GM21360 (cell line): ENCODE measurements around the gene NUDC.
"Not testable (repeated sequence)": the region's sequence is repeated elsewhere in the genome, so short reads cannot be mapped to it uniquely, and the experiment has no call there.

Experiments used
- ATAC-seq: cut with Tn5 transposase; IDR thresholded peaks from one replicate; pipeline ENCODE4 v1.9.1; 2021; ENCODE audit warnings: mild to moderate bottlenecking, moderate library complexity; ENCODE audit not compliant: unreplicated experiment

NUDC gene

GRCh38 chr1:26921540-26922430 is at the start of gene NUDC:
TSS of gene NUDC (plus strand) at chr1:26921743. CDS start at chr1:26921849, 106 bp downstream.
- ATAC-seq = peak; percentile 93

DNA sequence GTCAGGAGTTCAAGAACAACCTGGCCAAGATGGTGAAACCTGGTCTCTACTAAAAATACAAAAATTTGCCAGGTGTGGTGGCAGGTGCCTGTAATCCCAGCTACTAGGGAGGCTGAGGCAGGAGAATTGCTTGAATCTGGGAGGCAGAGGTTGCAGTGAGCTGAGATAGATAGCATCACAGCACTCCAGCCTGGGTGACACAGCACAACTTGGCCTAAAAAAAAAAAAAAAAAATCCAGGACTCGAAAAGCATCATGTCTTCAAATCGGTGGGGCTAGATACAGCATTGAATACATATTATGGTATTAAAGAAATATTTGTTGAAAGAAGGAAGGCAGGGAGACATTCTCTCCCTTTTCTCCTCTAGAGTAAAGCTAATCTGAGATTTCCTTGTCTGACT is 48.4 kb upstream of the NUDC start:
- ATAC-seq = not testable (repeated sequence)

GRCh38 chr1:26874896-26875295 is 46.6 kb upstream of the NUDC start:
- no peak for ATAC-seq

GRCh38 chr1:26877326-26877725 is 44.2 kb upstream of the NUDC start:
- no peak for ATAC-seq

DNA sequence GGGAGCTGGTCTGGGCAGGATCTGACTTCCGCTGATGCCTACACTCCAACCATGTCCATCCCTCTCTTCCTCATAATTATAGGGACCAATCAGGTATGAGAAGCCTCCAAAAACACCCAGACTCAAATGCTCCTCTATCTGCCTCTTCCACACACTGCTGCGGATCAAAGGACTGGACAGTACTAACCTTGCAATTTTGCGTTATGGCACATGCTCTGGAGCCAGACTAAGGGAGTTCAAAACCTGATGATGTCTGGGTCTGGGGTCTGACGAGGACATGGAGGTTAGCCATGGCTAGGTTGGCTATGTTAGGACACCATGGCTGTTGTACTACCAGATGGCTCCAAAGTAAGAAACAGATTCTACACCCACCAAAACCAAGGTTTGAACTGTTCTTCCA is 41.8 kb upstream of the NUDC start:
- no peak for ATAC-seq

DNA sequence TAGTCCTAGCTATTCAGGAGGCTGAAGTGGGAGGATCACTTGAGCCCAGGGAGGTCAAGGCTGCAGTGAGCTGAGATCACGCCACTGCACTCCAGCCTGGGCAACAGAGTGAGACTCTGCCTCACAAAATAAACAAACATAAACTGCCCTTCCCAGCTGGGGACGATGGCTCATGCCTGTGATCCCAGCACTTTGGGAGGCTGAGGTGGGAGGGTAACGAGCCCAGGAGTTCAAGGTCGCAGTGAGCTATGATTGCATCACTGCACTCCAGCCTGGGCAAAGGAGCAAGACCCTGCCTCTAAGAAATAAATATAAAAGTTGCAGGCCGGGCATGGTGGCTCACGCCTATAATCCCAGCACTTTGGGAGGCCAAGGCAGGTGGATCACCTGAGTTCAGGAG is 39.9 kb upstream of the NUDC start:
- not testable (repeated sequence) for ATAC-seq

- no peak for ATAC-seq
These were observed 38.7 kb upstream of the NUDC start for GRCh38 chr1:26882696-26883463.

DNA sequence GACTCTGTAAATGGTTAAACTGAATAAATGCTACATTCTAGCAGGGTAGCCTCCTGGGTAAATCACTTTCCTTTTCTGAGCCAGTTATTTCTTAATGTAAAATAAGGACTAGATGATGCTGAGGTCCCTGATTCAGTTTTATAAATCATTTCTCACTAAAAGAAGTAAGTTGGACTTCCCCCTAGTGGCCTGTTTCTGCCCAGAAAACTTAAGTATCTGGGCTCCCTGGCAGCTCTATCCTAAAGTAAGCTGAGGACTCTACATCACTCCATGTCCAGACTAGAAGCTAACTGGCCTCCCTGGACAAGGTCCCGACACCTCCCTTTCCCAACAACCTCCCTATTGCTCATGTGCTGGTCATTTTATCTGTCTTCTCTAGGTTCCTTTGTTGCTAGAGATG is 34.4 kb upstream of the NUDC start:
- no peak for ATAC-seq

- no peak for ATAC-seq
These were observed 33.3 kb upstream of the NUDC start for GRCh38 chr1:26888231-26888630.

DNA sequence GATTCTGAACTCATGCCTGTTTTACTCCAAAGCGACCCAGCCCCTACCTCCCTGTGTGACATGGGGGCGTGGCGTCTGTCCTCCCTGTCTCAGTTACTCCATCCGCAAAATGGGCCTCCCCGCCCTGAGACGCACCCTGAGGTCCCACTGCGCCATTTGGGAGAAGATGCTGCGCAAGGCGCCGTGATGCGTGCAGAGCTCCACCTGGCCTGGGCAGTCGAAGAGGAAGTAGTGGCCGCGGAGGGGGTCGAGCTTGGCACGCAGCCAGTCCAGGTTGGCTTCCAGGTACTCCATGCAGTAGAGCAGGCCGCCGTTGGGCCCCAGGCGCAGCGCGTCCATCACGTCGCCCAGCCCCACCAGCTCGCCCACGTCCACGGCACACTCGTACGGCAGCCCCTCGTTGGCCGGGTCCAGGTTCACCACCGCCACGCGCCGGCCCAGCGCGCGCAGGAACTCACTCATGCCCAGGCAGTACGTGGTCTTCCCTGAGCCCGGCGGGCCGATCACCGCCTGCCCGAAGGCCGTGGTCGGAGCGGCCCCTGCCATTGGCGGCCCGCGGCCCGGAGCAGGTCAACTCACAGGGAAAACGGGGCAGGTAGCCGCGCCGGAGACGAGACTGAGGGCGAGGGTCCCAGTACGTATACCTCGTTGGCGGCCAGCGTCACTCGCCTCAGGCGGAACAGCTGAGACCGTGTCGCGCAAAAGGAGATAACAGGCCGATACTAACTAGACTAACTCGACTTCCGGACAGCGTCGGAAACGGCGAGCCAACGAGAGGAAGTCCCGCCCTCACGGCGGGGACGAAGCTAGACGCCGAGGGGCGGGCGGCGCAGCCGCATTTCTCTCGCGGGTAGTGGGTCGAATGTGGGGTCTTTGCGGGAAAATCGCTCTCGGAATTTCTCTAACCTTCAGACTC is 31.7 kb upstream of the NUDC start, which contains the start of gene GPN2:
GPN2 (minus strand) TSS at position 733 of the 916 bp plus-strand sequence; CDS start at position 546, 187 bp downstream.
- ATAC-seq = peak; percentile 72

GRCh38 chr1:26890467-26890796 is 31.1 kb upstream of the NUDC start:
- ATAC-seq = peak; percentile 31

GRCh38 chr1:26894263-26894662 is 27.3 kb upstream of the NUDC start:
- no peak for ATAC-seq

- ATAC-seq = no peak
These were observed 24.2 kb upstream of the NUDC start for GRCh38 chr1:26897351-26897750.

GRCh38 chr1:26900001-26900814 is 21.3 kb upstream of the NUDC start, which contains the start of gene GPATCH3:
TSS of gene GPATCH3 (minus strand) at chr1:26900467. CDS start at chr1:26900442, 25 bp downstream.
- ATAC-seq = peak; percentile 76

DNA sequence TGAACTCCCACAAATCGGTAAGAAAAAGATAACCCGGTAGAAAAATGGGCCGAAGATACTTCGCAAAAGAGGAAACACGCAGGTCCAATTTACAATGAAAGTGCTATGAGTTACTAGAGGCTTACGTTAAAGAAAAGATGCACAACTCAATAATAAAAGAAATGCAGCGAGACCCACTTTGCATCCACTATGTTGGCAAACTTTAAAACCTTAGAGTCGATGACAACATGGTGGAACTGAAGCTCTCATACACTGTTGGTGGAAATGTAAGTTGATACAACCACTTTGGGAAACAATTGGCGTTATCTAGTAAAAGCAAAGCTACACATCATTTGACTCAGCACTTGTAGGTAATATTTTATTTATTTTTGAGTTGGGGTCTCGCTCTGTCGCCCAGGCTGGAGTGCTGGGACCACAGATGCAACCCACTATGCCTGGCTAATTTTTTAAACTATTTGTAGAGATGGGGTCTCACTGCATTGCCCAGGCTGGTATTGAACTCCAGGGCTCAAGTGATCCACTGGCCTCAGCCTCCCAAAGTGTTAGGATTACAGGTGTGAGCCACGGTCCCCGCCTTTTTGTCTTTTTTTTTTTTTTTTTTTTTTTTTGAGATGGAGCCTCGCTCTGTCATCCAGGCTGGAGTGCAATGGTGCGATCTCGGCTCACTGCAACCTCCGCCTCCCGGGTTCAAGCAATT is 20.6 kb upstream of the NUDC start:
- ATAC-seq = no peak

GRCh38 chr1:26907071-26907917 is 14.2 kb upstream of the NUDC start:
- ATAC-seq = no peak

- no peak for ATAC-seq
These were observed 11.6 kb upstream of the NUDC start for GRCh38 chr1:26909951-26910342.

DNA sequence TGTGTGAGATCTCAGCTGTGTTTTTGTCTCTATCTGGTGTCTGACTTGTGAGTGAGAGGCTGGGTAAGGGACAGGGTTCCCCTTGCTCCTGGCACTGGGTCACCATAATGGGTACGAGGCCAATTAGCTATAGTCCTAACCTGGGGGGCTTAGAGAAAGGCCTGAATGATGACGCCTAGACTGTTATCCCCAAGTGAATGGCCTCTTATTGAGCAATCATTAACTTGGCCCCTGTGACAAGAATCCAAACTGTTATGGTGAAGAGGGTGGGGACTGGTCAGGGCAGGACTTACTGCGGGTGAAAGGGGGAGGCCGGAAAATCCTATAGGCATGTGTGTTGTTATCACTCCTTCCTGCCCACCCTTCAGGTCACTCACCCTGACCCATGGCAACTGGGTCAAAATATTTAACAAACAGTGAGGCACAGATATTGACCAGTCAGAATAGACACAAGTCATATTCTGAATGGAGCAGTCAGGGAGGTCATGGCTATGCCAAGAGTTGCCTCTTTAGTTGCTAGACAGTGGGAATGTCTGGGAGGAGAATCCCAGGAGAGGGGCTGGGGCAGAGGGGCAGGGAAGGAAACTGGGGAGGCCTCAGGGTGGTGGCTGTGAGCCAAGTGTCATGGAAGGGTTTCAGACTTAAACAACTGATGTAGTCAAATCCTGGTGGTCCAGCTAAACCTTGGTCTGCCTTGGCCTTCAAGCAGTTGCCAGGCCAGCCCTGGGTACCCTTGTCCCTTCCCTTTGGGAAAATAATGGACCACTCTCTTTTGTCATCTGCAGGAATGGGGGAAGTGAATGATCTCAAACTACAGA is 11.0 kb upstream of the NUDC start:
- ATAC-seq = no peak
